Lower leg skin (tissue), 3 donors: ENCODE data around the gene RABEP2.

Source experiments
- CTCF ChIP-seq, 3 donors: fragments of 450-650 bp; IDR thresholded peaks; one replicate each; pipeline ENCODE4 v1.5.1; 2016; ENCODE audit warnings: antibody characterized with exemption in 3 of 3, mild to moderate bottlenecking in 3 of 3, moderate library complexity in 2 of 3
- POLR2A ChIP-seq, 2 donors: fragments of 450-650 bp; IDR thresholded peaks; one replicate each; pipeline ENCODE4 v1.6.1; 2016 to 2017; ENCODE audit warnings: antibody characterized with exemption in 2 of 2, mild to moderate bottlenecking in 1 of 2, moderate library complexity in 1 of 2

GRCh38 chr16:28904828-28905227 is 20.2 kb downstream of the RABEP2 start:
- TF ChIP-seq CTCF (IDR thresholded peaks at IDR 0.05) (no peak), POLR2A (IDR thresholded peaks at IDR 0.05) (no peak)
